NB4 (cell line): ENCODE results near the gene ARHGAP23.

Source experiments
- DNase-seq: peaks from one replicate; pipeline ENCODE4 v3.0.0; 2010; ENCODE audit warnings: low read depth
- H3K4me3 ChIP-seq: one replicate; pipeline ENCODE4 v1.5.1; 2011; ENCODE audit warnings: mild to moderate bottlenecking, low read depth, low read length, moderate library complexity
- MYC ChIP-seq: IDR thresholded peaks from 2 replicates; pipeline ENCODE4 v1.6.1; 2011; ENCODE audit warnings: low read depth, low read length
- POLR2A ChIP-seq: IDR thresholded peaks from 2 replicates; pipeline ENCODE4 v1.6.1; 2011; ENCODE audit warnings: mild to moderate bottlenecking; ENCODE audit not compliant: insufficient read length; ENCODE audit errors: extremely low read depth
- TF ChIP-seq, protein P1 (sequence below): IDR thresholded peaks from one replicate; pipeline ENCODE4 v1.5.1; 2012; ENCODE audit warnings: low read depth, low read length
- TF ChIP-seq, protein P2 (sequence below): IDR thresholded peaks from 2 replicates; pipeline ENCODE4 v1.6.1; 2011; ENCODE audit warnings: low read depth, low read length

The ARHGAP23 gene

DNA sequence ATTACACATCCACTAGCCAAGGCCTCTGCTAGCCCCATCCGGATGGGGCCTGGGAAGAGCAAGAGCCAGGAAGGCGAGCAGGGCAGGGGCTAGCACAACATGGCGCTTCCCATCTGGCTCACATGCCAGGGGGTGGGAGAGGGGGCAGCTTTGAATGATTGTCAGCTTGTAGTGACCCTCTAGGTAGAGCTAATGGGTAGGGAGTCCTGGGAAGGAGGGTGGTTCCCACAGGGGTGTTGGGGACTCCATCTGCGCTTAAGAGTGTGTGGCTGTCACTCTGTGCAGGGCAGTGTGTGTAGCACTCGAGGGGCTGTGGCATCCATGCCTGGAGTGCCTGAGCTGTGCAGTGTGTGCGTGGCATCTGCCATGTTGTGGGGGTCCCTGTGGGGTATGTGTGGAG is 24.5 kb downstream of the ARHGAP23 start:
- TF ChIP-seq, protein P1, sequence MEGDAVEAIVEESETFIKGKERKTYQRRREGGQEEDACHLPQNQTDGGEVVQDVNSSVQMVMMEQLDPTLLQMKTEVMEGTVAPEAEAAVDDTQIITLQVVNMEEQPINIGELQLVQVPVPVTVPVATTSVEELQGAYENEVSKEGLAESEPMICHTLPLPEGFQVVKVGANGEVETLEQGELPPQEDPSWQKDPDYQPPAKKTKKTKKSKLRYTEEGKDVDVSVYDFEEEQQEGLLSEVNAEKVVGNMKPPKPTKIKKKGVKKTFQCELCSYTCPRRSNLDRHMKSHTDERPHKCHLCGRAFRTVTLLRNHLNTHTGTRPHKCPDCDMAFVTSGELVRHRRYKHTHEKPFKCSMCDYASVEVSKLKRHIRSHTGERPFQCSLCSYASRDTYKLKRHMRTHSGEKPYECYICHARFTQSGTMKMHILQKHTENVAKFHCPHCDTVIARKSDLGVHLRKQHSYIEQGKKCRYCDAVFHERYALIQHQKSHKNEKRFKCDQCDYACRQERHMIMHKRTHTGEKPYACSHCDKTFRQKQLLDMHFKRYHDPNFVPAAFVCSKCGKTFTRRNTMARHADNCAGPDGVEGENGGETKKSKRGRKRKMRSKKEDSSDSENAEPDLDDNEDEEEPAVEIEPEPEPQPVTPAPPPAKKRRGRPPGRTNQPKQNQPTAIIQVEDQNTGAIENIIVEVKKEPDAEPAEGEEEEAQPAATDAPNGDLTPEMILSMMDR = no peak
- TF ChIP-seq POLR2A = no peak
- TF ChIP-seq, protein P2, sequence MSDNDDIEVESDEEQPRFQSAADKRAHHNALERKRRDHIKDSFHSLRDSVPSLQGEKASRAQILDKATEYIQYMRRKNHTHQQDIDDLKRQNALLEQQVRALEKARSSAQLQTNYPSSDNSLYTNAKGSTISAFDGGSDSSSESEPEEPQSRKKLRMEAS = no peak
- no peak for TF ChIP-seq MYC
- no peak overlapping the region for H3K4me3 ChIP-seq
- DNase-seq = no peak

DNA sequence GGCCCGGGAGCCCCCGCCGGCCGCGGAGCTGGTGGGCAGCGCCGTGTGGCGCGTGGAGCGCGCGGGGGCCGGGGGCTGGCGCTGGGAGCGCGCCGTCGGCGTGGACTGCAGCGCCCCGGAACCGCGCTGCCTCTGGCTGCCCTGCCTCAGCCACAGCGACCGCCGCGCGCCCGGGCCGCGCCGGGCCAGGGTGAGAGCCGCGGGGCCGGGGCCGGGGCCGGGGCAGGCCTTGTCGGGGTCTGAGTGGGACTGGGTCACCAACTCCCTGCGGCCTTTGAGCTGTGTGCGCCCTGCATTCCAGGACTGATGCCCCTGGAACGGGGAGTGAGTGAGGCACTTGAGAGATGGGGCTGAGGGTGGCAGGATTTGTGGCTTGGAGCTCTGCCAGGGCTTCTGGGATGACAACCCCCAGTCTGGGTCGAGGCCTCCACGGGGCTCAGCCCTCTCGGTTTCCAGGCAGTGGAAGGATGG is 25.7 kb downstream of the ARHGAP23 start:
- DNase-seq = no peak
- TF ChIP-seq, protein P2 = no peak
- TF ChIP-seq, protein P1 = no peak
- TF ChIP-seq POLR2A (no peak), MYC (no peak)
- H3K4me3 ChIP-seq = no peak overlapping the region

DNA sequence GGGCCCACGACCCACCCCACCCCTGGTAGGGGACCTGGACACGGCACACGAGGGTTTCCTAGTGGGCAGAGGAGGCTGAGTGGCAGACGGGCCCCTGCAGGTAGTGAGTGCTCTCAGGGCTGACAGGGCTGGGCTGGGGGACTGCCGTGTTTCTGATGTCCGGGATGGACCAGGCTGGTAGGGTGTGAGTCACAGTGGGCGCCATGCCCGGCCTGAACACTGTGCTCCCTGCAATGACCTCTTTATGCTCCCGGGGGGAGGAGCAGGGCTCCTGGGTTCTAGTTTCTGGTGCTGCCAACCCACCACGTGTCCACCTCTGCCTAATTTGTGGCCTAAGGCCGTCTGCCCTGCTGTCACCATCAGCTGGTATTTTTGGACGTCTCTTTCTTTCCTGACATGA is 26.3 kb downstream of the ARHGAP23 start:
- TF ChIP-seq, protein P1 = no peak
- no peak for TF ChIP-seq MYC
- TF ChIP-seq, protein P2 = no peak
- no peak for TF ChIP-seq POLR2A
- DNase-seq = no peak
- no peak overlapping the region for H3K4me3 ChIP-seq

DNA sequence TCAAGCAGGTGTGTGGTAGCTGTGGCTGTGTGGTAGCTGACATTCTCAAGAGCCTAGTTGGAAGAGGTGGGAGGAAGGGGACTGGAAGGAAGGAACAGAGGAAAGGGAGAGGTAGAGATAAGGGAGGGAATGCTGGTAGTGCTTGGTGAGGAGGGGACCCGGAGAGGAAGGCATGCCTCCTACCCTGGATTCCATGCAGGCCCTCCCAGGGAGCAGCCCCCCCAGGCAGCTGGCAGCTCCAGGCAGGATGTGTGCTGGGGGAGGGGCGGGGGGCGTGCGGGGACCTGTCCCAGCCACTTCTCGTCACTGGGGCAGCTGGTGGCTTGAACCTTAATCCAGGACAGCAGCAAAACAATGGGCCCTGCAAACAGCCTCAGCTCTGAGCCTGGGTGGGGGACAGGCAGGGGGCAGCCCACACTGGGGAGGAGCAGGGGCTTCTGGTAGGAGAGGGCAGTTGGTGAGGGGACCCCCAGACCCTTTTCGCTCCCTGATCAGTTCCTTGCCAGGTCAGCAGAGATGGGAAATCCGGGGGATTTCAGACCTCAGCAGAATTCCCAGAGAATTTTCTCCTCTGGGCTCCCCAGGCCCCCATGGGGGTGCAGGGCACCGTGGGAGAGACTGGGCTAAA is 27.1 kb downstream of the ARHGAP23 start:
- no peak for DNase-seq
- H3K4me3 ChIP-seq = no peak overlapping the region

DNA sequence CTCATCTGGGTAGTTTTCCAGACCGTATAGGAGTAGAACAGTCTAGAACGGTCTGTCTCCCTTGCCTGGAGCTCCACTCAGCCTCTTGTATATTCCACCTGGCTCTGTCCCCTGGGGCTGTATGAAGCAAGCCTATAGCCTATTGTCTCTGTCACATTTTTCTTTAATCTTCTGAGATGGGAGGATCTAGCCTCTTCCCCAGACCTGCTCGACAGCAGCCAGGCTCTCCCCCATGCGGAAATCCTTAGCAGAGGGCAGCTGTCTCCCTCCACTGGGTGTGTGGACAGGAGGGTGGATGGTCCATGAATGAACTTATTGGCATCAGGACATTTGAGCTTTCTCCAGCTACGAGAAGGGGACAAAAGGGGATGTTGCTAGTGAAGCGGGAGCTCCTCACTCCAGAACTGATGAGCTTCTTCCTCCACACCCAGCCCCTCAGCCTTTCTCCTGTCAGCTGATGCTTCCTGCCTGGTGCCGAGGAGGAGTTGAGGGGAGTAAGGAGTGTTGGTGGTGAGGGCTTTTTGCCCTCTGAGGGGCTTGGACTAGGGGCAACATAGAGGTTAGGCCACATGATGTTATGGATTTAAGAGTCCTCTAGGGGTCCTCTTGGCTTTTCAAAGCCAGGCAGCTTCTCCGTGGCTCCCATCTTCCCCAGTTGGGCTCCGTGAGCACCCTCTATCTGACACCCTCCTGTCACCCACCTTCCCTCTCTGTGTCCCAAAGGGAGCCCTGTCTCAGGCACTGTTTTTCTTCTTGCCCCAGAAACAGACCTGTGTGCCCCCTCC is 28.0 kb downstream of the ARHGAP23 start:
- TF ChIP-seq, protein P1 = peak; percentile 65
- TF ChIP-seq MYC = no peak
- no peak overlapping the region for H3K4me3 ChIP-seq
- DNase-seq = no peak

More for the DNA sequence above, 27.1 kb downstream of the ARHGAP23 start:
- TF ChIP-seq, protein P1 = no peak
- TF ChIP-seq, protein P2 = no peak
- no peak for TF ChIP-seq POLR2A
- TF ChIP-seq MYC = no peak
